ENCODE measurements around the gene ALDOB.

DNA sequence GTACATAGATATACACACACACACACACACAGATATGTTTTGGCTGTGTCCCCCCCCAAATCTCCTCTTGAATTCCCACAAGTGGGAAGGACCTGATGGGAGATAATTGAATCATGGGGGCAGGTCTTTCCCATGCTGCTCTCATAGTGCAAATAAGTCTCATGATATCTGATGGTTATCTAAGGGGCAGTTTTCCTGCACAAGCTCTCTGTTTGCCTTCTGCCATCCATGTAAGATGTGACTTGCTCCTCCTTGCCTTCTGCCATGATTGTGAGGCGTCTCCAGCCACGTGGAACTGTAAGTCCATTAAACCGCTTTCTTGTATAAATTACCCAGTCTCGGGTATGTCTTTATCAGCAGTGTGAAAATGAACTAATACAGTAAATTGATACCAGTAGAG is 15.9 kb upstream of the ALDOB start:
- TF ChIP-seq, protein P1, sequence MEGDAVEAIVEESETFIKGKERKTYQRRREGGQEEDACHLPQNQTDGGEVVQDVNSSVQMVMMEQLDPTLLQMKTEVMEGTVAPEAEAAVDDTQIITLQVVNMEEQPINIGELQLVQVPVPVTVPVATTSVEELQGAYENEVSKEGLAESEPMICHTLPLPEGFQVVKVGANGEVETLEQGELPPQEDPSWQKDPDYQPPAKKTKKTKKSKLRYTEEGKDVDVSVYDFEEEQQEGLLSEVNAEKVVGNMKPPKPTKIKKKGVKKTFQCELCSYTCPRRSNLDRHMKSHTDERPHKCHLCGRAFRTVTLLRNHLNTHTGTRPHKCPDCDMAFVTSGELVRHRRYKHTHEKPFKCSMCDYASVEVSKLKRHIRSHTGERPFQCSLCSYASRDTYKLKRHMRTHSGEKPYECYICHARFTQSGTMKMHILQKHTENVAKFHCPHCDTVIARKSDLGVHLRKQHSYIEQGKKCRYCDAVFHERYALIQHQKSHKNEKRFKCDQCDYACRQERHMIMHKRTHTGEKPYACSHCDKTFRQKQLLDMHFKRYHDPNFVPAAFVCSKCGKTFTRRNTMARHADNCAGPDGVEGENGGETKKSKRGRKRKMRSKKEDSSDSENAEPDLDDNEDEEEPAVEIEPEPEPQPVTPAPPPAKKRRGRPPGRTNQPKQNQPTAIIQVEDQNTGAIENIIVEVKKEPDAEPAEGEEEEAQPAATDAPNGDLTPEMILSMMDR (IDR thresholded peaks at IDR 0.05): no peak
- no peak for TF ChIP-seq POLR2A (IDR thresholded peaks at IDR 0.05)
- TF ChIP-seq POLR2AphosphoS5 (IDR thresholded peaks at IDR 0.05): no peak
- no peak for TF ChIP-seq EP300 (IDR thresholded peaks at IDR 0.05)
